Measurements from ENCODE around the gene ATF6B.

GRCh38 chr6:32140420-32141046 lies 12.5 kb upstream of the ATF6B start:
- no peak for TF ChIP-seq CTCF (IDR thresholded peaks at IDR 0.05; ENCODE audit: poor library complexity)
- TF ChIP-seq EZH2 (IDR thresholded peaks at IDR 0.05; ENCODE audit: borderline replicate concordance) = no peak
